Psoas muscle (tissue), 8 donors: Measurements from ENCODE around the gene ARHGAP22. TPM values are rescaled to one million over a fixed set of nuclear protein-coding genes. Genes with fewer than 3 reads are reported as not detected.

ENCODE experiments used
- ATAC-seq, 4 donors: fragments of 200-7000 bp; cut with Tn5 transposase; one replicate each; pipeline ENCODE4 v1.9.1; 2020; ENCODE audit warnings: moderate library complexity in 3 of 4, mild to moderate bottlenecking in 2 of 4
- DNase-seq, 2 donors: peaks; one replicate each; pipeline ENCODE4 v3.0.0-alpha.2; 2020
- H3K27ac ChIP-seq: fragments of 200-600 bp; one replicate; pipeline ENCODE4 v1.8.0; 2022
- H3K27me3 ChIP-seq, 3 donors: fragments of 200-600 bp in 1 of 3; one replicate each; pipeline versions ENCODE4 v1.6.1 to v1.8.0; 2013 to 2022; ENCODE audit warnings: low read length in 2 of 3, mild to moderate bottlenecking in 2 of 3, moderate library complexity in 1 of 3; ENCODE audit not compliant: insufficient read depth in 3 of 3
- H3K36me3 ChIP-seq, 2 donors: fragments of 200-600 bp in 1 of 2; one replicate each; pipeline versions ENCODE4 v1.6.1 to v1.8.0; 2013 to 2022; ENCODE audit warnings: low read depth in 1 of 2, mild to moderate bottlenecking in 1 of 2, moderate library complexity in 1 of 2; ENCODE audit not compliant: insufficient read depth in 1 of 2
- H3K4me1 ChIP-seq: fragments of 200-600 bp; one replicate; pipeline ENCODE4 v1.8.0; 2022
- H3K4me3 ChIP-seq: fragments of 200-600 bp; one replicate; pipeline ENCODE4 v1.8.0; 2022; ENCODE audit warnings: mild to moderate bottlenecking
- H3K9me3 ChIP-seq: fragments of 200-600 bp; one replicate; pipeline ENCODE4 v1.8.0; 2022
- CTCF ChIP-seq: fragments of 200-600 bp; IDR thresholded peaks from one replicate; pipeline ENCODE4 v1.8.0; 2022; ENCODE audit warnings: antibody characterized with exemption
- WGBS, 3 donors: extraction: QIAGEN DNeasy Blood & Tissue Kit; methylation state at CpG; one replicate each; pipeline versions ENCODE4 v1.1.6 to v1.1.7; 2013; 5-methylcytosine and 5-hydroxymethylcytosine counted together
- intact Hi-C, 2 donors: fragments of 100-400 bp; cut with DNase I; formaldehyde crosslinking; loops; one replicate each; pipeline versions ENCODE4 v1.11.0 to v1.14.2; 2022
- polyA plus RNA-seq, 3 donors: library from polyadenylated mRNA; stranded (reverse); fragments of 200-250 nt; gene quantifications; one replicate each; pipeline ENCODE4 v1.2.3, GENCODE V29; 2013
- total RNA-seq, 4 donors: library from RNA; stranded (reverse); fragmentation: NEBNext Ultra II Directional in 2 of 4; extraction: Animal tissue kit (Norgen Biotek cat#: 25700) in 2 of 4; gene quantifications; one replicate each; pipeline versions ENCODE4 v1.2.1 to v1.2.4, GENCODE V29; 2021 to 2023
- donor health status: healthy with polysubstance abuse.
- donor health status: DM: no; HTN: no; CAD: no; lungs with moderate emphysema.
- donor health status: Bipolar disorder and iron deficiency.
- donor health status: healthy.
- donor health status: DM: yes; HTN: yes; CAD: no.
- donor health status: DM: no; HTN: no; CAD: no.
- donor health status: DM: no; HTN: no; CAD: no.
- donor health status: DM: yes; HTN: yes; CAD: no.

The ARHGAP22 gene
- total and polyA plus RNA-seq, 7 donors: 0.46 to 2.9 (median 1.6) TPM

GRCh38 chr10:48442090-48442808 lies 162.6 kb downstream of the ARHGAP22 start:
- Histone ChIP-seq H3K4me3 (no peak overlapping the region), H3K4me1 (peaks cover 5% of the 10 kb centered on the region), H3K36me3 (peaks cover 0 to 7% of the 10 kb centered on the region in 2 donors), H3K27me3 (no peaks in the 10 kb centered on the region), H3K27ac (no peak overlapping the region), H3K9me3 (no peaks in the 10 kb centered on the region)
- intact Hi-C loops: no loop called here
- 77 to 82% (median 79%) methylated on average over 11 of the region's 11 CpGs for WGBS, 3 donors
- DNase-seq (no peak), ATAC-seq (no peak)
- TF ChIP-seq CTCF: no peak

- Histone ChIP-seq H3K9me3 (no peaks in the 10 kb centered on the region), H3K36me3 (peaks cover 0 to 22% of the 10 kb centered on the region in 2 donors), H3K4me3 (no peak overlapping the region), H3K27me3 (no peaks in the 10 kb centered on the region), H3K27ac (no peak overlapping the region), H3K4me1 (peaks cover 5% of the 10 kb centered on the region)
- 97 to 98% (median 98%) methylated on average over 4 of the region's 4 CpGs for WGBS, 3 donors
- DNase-seq (no peak), ATAC-seq (no peak)
- no peak for TF ChIP-seq CTCF
- intact Hi-C loops: no loop called here
Measured at GRCh38 chr10:48440771-48441170, 164.1 kb downstream of the ARHGAP22 start.

- Histone ChIP-seq H3K9me3 (no peaks in the 10 kb centered on the region), H3K27ac (no peak overlapping the region), H3K36me3 (peaks cover 0 to 31% of the 10 kb centered on the region in 2 donors), H3K4me3 (no peak overlapping the region), H3K27me3 (no peaks in the 10 kb centered on the region), H3K4me1 (peaks cover 5% of the 10 kb centered on the region)
- WGBS, 3 donors: 20 to 32% (median 30%) methylated on average over 10 of the region's 10 CpGs
- ATAC-seq (peak in 3 of 4 donors; percentile 48 to 52 (median 50)), DNase-seq (no peak)
- intact Hi-C loops: no loop called here
- TF ChIP-seq CTCF: no peak
Measured at GRCh38 chr10:48439581-48440041, 165.3 kb downstream of the ARHGAP22 start.

- DNase-seq (no peak), ATAC-seq (no peak)
- Histone ChIP-seq H3K36me3 (peaks cover 0 to 31% of the 10 kb centered on the region in 2 donors), H3K9me3 (no peaks in the 10 kb centered on the region), H3K4me1 (peaks cover 5% of the 10 kb centered on the region), H3K4me3 (no peak overlapping the region), H3K27me3 (no peaks in the 10 kb centered on the region), H3K27ac (no peak overlapping the region)
- 89 to 93% (median 92%) methylated on average over 2 of the region's 2 CpGs for WGBS, 3 donors
- intact Hi-C loops: no loop called here
- TF ChIP-seq CTCF: no peak
Measured at GRCh38 chr10:48439031-48439430, 165.8 kb downstream of the ARHGAP22 start.

- WGBS, 3 donors: 57 to 80% (median 75%) methylated on average over 3 of the region's 3 CpGs
- Histone ChIP-seq H3K4me3 (no peak overlapping the region), H3K27me3 (no peaks in the 10 kb centered on the region), H3K36me3 (peaks cover 0 to 32% of the 10 kb centered on the region in 2 donors), H3K27ac (no peak overlapping the region), H3K4me1 (peaks cover 5% of the 10 kb centered on the region), H3K9me3 (no peaks in the 10 kb centered on the region)
- TF ChIP-seq CTCF: no peak
- DNase-seq (no peak), ATAC-seq (no peak)
- intact Hi-C loops: no loop called here
Measured at GRCh38 chr10:48437546-48437945, 167.3 kb downstream of the ARHGAP22 start.
